H7 (cell line): Measurements from ENCODE around the gene B3GALT4. TPM values are rescaled to one million over a fixed set of nuclear protein-coding genes. Genes with fewer than 3 reads are reported as not detected.
A peak's percentile ranks its signal among the peaks of the same experiment; 100 is the strongest.

Experiments
- DNase-seq: peaks from one replicate; pipeline ENCODE4 v3.0.0; 2012
- H3K27me3 ChIP-seq: 2 replicates; pipeline ENCODE4 v1.6.0; 2011; ENCODE audit warnings: mild to moderate bottlenecking, low read length; ENCODE audit not compliant: control insufficient read depth, insufficient read depth
- H3K36me3 ChIP-seq: replicated peaks from 2 replicates; pipeline ENCODE4 v1.5.1; 2011; ENCODE audit warnings: low read length; ENCODE audit not compliant: control insufficient read depth, insufficient read depth
- H3K4me3 ChIP-seq: 2 replicates; pipeline ENCODE4 v1.5.1; 2011; ENCODE audit warnings: low read depth, mild to moderate bottlenecking, control low read depth, low read length, moderate library complexity; ENCODE audit not compliant: insufficient read depth
- total RNA-seq: library from RNA; depleted of rRNA; stranded (reverse); fragments of >200 nt; shearing (Covaris generic); gene quantifications from 2 replicates; pipeline ENCODE4 v1.2.3, GENCODE V29; 2014; rRNA removed

B3GALT4 gene
- total RNA-seq: 5.6 and 8.3 TPM in 2 replicates

- Histone ChIP-seq H3K4me3 (peak within 1 kb of the TSS; percentile 72), H3K27me3 (no peaks in the 10 kb centered on the region), H3K36me3 (peaks cover 40% of the 10 kb centered on the region)
- peak; percentile 98 for DNase-seq
Observed at GRCh38 chr6:33276864-33277662, at the start of gene B3GALT4. B3GALT4 (plus strand) TSS chr6:33277123; CDS start chr6:33277420, 297 bp downstream.

DNA sequence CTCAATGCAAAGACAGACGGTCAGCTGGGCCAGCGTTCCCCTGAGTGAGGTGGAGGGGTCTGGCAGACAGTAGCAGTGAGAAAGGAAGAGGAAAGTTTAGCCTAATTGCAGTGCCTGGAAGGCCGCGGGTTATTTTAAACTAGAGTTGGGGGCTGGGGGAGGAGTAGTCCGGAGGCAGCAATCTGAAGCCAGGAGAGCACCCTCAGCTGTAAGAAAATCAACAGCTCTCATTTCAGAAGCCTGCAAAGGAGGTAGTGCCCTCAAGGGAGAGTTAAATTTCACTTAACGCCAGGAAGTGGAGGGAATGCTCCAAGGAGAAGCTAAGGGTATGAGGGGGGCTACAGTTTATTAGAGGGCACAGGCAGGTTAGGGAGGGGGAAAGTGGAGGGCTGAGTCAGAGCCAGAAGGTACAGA, 41.7 kb upstream of the B3GALT4 start:
- DNase-seq: no peak
- Histone ChIP-seq H3K27me3 (peaks cover under 1% of the 10 kb centered on the region), H3K36me3 (no peaks in the 10 kb centered on the region), H3K4me3 (no peak overlapping the region)

DNA sequence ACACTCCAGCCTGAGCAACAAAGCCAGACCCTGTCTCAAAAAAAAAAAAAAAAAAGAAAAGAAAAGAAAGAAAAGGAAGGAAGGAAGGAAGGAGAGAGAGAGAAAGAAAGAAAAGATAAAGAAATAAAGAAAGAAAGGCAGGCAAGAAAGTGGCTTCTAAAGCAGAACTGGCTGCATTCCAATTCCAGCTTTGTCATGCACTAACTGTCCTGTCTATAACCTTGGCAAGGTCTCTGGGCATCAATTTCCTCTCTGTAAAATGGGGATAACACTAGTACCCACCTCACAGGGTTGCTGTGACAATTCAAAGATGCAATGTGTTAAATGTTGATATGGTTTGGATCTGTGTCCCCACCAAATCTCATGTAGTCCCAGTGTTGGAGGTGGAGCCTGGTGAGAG, 40.6 kb upstream of the B3GALT4 start:
- peaks cover 3% of the 10 kb centered on the region for H3K27me3 ChIP-seq

DNA sequence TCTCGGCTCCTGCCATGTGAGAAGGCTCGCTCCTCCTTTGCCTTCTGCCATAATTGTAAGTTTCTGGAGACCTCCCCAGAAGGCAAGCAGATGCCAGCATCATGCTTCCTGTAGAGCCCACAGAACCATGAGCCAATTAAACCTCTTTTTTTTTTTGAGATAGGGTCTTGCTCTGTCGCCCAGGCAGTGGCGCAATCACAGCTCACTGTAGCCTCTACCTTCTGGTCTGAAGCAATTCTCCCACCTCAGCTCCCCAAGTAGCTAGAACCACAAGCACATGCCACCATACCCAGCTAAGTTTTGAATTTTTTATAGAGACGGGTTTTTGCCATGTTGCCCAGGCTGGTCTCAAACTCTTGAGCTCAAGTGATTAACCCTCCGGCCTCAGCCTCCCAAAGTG, 40.1 kb upstream of the B3GALT4 start:
- no peak for DNase-seq
- peaks cover 3% of the 10 kb centered on the region for H3K27me3 ChIP-seq
- H3K36me3 ChIP-seq: no peaks in the 10 kb centered on the region
- H3K4me3 ChIP-seq: no peak overlapping the region

More for the DNA sequence above, 40.6 kb upstream of the B3GALT4 start:
- DNase-seq: no peak
- H3K36me3 ChIP-seq: no peaks in the 10 kb centered on the region
- no peak overlapping the region for H3K4me3 ChIP-seq

DNA sequence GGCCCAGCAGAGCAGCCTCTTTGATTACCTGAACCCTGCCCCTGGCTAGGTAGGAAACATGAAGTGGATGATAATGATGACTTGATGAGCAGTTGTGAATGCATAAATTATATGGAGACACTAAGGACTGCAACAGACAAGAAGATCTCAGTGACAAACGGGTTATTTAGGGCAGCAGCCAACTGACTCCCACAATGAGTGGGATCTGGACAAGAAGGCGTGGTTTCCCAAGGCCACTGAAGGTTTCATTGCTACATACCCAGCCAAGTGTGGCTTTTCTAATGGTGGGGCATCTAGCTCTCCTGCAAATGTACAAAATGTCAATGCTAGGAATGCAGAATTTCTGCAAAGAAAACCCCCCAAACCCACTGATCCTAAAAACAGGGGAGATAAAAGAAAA, 39.2 kb upstream of the B3GALT4 start:
- DNase-seq: no peak
- no peaks in the 10 kb centered on the region for H3K36me3 ChIP-seq
- H3K4me3 ChIP-seq: no peak overlapping the region
- H3K27me3 ChIP-seq: peaks cover 3% of the 10 kb centered on the region

DNA sequence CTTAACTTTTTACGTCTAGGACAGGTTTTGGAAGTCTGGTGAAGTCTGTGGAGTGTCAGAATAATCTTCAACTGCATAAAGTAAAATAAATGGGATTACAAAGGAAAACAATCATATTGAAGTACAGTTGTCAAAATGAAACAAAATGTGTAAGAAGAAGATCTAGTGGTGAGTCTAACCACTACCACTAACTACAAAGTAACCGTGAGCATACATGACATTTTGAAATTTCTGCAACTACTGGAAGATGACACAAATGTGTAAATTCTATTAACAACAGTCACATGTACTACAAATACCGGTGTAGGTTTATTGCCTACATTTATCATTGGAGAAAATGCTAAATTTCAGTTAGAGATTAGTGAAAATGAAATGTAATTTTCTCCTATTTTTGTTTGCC, 35.0 kb upstream of the B3GALT4 start:
- no peak overlapping the region for H3K4me3 ChIP-seq
- no peaks in the 10 kb centered on the region for H3K36me3 ChIP-seq
- H3K27me3 ChIP-seq: peaks cover 12% of the 10 kb centered on the region
- no peak for DNase-seq

DNA sequence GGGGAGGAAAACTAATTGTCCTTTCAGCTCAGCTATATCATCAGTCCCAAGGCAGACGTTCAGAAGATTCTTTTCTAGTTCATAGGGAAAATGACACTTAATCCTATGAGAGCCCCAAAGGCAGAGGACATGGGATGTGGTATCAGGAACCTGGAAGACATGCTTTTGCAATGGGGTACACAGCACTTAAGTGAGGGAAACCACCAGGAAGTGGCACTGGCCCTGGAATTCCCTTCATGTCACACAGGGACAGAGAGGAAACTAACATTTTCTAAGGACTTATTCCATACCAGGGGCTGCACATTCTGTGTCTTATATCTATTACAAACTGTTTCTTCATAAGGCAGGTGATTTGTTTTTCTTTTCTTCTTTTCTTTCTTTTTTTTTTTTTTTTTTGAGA, 33.4 kb upstream of the B3GALT4 start:
- no peak overlapping the region for H3K4me3 ChIP-seq
- peaks cover 24% of the 10 kb centered on the region for H3K27me3 ChIP-seq
- H3K36me3 ChIP-seq: no peaks in the 10 kb centered on the region
- DNase-seq: no peak

DNA sequence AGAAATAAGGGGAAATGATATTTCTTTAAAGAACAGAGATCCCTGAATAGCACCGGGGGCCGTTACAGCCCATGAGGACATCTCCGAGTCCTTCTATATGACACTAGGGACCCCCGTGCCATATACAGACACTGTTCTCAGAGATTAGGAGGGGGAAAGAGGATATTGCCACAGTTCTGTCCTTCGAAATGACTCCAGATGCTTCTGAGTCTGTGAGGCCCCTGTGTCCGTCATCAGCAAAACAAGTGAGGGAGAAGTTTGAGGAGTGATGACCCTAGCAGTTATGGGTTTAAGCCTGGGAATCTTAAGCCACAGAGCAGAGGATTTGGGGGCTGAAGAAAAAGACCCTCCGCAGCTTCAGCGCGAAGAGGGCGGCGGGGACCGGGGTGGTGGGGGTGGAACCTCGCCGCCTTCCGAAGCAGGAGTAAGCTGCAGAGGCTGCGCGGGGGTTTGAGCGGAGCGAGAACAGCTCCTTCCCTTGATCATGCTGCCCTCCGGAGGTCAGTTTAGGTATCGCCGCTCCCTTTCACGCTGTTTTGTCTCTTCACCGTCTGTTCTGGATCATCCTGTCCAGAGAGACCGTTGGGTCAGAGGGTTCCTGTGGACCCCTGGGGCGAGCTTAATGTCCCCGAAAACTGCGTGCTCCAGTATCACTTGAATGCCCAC, 28.8 kb upstream of the B3GALT4 start:
- Histone ChIP-seq H3K4me3 (peak overlapping the region; percentile 72), H3K27me3 (peaks cover 25% of the 10 kb centered on the region), H3K36me3 (no peaks in the 10 kb centered on the region; the same call in 1 of the 2 replicates)
- peak; percentile 92 for DNase-seq

DNA sequence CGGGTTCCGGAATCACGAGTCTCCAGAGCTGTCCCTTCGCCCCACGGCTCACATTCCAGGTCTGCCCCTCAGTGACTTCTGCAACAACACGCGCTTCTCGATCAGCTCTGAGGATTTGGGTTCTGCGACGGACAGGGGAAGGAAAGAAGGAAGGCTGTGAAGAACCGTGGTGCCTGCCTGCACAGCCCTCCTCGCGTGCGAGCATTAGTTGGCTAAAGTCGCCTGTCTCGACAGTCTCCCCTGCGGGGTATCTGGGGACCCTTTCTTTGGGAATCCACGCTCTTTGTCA, 28.3 kb upstream of the B3GALT4 start:
- Histone ChIP-seq H3K27me3 (peaks cover 25% of the 10 kb centered on the region), H3K4me3 (peak overlapping the region; percentile 72), H3K36me3 (no peaks in the 10 kb centered on the region; the same call in 1 of the 2 replicates)
- DNase-seq: peak; percentile 31

GRCh38 chr6:33248932-33249731, 27.8 kb upstream of the B3GALT4 start:
- peak; percentile 94 for DNase-seq
- Histone ChIP-seq H3K36me3 (no peaks in the 10 kb centered on the region; the same call in 1 of the 2 replicates), H3K4me3 (peak overlapping the region; percentile 72), H3K27me3 (peaks cover 25% of the 10 kb centered on the region)

DNA sequence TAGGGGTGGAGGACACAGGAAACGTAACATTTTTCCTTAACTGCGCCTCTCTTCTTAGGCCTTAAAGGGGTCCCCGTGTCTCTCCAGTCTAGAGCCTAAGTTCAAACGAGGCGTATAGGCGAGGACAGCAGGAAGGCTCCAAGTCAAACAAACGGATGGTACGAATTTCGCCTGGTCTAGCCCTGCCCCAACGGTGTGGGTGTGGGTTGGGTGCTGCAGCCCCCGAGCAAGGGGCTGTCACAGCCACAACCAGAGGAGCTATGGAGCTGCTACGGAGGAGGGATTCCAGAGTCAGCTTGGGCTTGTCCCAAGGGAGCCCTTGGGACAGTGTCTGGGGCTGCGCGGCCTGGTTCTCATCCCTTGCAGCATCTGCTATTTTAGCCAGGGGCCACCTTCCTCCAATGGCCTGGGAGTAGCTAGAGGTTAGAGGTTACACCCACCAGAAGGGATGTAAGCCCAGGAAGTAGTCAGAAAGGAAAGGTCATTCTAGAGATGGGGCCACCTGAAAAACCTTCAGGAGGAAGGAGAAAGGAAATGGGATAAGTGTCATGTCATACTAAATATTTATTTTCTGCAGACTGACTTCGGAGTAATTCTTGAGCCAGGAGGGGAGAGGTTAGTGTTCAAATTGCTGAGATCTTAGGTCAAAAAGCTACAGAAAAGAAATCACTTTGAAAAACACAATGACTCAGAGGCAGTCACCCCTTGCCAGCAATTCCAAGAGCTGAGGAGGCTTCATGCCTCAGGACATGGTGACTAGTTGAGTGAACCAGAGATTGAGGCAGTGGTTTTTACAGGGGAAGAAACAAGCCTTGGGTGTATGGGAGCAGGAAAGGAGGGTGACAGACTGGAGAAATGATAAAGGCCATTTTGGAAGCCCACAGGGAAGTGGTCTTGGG, 26.9 kb upstream of the B3GALT4 start:
- Histone ChIP-seq H3K27me3 (peaks cover 25% of the 10 kb centered on the region), H3K36me3 (no peaks in the 10 kb centered on the region; the same call in 1 of the 2 replicates), H3K4me3 (peak overlapping the region; percentile 72)
- no peak for DNase-seq

DNA sequence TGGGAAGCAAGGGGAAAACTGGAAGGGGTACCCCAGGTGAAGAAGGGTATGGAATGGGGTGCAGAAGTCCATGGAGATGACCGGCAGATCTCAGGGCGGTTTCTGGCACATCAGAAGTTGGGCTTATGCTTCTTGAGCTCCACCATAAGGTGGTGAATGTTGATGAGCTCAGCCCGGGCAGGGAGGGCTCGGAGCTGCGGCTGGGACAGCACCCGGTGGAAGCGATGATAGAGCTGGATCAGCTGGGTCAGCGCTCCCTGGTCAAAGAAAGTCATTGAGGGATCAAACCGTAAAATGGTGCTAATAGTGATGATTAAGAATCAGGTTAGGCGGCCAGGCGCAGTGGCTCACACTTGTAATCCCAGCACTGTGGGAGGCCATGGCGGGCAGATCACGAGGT, 26.2 kb upstream of the B3GALT4 start:
- H3K36me3 ChIP-seq: no peaks in the 10 kb centered on the region; the same call in 1 of the 2 replicates
- DNase-seq: no peak
- H3K4me3 ChIP-seq: no peak overlapping the region
- peaks cover 25% of the 10 kb centered on the region for H3K27me3 ChIP-seq

GRCh38 chr6:33251395-33252012, 25.4 kb upstream of the B3GALT4 start:
- H3K36me3 ChIP-seq: no peaks in the 10 kb centered on the region; the same call in 1 of the 2 replicates
- H3K4me3 ChIP-seq: no peak overlapping the region
- H3K27me3 ChIP-seq: peaks cover 20% of the 10 kb centered on the region
- DNase-seq: no peak
